NCI-H226 (cell line): ENCODE measurements around the gene F8A1.
"Not testable (repeated sequence)": the region's sequence is repeated elsewhere in the genome, so short reads cannot be mapped to it uniquely, and the experiment has no call there.

Experiments
- DNase-seq: peaks from one replicate; pipeline ENCODE4 v3.0.0-alpha.2; 2015

The F8A1 gene

GRCh38 chrX:154886069-154886788 lies at the start of gene F8A1:
F8A1 (plus strand) TSS chrX:154886355; CDS start chrX:154886375, 20 bp downstream.
- DNase-seq, result not testable (repeated sequence)

DNA sequence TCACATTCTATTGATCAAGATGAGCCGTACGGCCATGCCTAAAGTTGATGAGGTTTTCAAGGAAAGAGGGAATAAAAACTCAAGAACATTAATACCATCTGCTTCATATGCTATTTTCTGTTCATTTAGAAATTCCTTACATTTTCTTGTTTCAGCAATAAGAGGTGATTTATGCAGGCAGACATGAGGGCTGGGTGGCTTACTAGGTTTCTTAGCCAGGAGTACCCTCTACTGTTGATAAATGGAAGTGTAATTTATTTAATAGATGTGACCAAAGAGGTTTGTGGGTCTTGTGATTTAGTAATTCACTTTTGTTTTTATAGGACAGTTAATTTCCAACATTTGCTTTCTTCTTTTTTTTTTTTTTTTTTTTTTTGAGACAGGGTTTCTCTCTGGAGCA lies 45.3 kb upstream of the F8A1 start:
- DNase-seq, result peak; percentile 8

- no peak for DNase-seq
Measured at GRCh38 chrX:154850957-154851611, 35.1 kb upstream of the F8A1 start.

GRCh38 chrX:154855256-154855655 lies 30.9 kb upstream of the F8A1 start:
- peak; percentile 66 for DNase-seq

DNA sequence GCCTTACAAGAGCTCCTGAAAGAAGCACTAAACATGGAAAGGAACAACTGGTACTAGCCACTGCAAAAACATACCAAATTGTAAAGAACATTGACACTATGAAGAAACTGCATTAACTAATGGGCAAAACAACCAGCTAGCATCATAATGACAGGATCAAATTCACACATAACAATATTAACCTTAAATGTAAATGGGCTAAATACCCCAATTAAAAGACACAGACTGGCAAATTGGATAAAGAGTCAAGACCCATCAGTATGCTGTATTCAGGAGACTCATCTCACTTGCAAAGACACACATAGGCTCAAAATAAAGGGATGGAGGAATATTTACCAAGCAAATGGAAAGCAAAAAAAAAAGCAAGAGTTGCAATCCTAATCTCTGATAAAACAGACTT lies 17.6 kb upstream of the F8A1 start:
- not testable (repeated sequence) for DNase-seq

- no peak for DNase-seq
Measured at GRCh38 chrX:154873329-154873728, 12.8 kb upstream of the F8A1 start.

DNA sequence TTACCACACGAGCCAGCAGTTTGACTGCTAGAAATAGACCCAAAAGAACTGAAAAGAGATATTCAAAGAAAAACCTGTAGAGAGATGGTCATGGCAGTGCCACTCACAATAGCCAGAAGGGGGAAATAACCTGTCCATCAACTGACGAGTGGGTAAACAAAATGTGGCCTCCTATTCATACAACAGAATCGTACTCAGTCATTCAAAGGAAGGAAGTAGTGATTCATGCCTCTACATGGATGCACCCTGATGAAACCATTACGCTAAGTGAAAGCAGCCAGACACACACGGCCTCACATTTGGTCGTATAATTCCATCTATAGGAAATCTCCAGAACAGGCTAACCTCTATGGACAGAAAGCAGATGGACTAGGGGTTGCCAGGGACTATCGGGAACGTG lies 2.1 kb upstream of the F8A1 start:
- DNase-seq, result not testable (repeated sequence)

DNA sequence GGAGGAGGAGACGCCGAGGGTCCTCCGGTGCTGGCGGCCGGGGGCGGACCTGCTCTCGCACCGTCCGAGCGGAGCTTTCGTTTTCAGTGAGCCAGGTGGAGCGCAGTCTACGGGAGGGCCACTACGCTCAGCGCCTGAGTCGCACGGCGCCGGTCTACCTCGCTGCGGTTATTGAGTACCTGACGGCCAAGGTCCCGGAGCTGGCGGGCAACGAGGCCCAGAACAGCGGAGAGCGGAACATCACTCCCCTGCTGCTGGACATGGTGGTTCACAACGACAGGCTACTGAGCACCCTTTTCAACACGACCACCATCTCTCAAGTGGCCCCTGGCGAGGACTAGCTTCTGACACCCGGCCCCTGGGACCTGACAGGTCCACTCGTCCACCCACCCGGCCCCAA lies 1.1 kb upstream of the F8A1 start:
- DNase-seq, result not testable (repeated sequence)

DNA sequence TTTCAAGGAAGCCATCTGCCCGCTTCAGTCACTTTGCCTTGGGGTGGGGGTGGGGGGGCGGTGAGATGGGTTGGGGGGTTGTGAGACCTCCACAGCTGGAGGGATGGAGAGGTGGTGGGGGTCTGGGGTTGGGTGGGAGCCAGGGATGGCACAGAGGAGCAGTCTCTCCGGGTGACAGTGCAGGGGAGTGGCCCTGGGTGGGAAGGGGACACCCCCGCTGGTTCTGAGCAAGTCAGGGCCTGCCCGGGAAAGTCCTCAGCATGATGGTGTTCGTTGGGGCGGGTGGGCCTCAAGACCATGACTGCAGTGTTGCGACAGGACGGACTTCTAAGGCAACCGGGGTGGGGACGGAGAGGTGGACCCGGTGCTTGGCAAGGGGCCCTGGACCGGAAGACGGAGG lies 606 bp upstream of the F8A1 start:
- DNase-seq, result not testable (repeated sequence)

DNA sequence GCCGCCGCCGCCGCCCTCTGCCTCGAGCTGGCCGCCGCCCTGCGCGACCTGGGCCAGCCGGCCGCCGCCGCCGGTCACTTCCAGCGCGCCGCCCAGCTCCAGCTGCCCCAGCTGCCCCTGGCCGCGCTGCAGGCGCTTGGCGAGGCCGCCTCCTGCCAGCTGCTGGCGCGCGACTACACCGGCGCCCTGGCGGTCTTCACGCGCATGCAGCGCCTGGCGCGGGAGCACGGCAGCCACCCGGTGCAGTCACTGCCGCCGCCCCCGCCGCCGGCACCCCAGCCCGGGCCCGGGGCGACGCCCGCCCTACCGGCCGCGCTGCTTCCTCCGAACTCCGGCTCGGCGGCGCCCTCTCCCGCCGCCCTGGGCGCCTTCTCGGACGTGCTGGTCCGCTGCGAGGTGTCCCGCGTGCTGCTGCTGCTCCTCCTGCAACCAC lies 650 bp downstream of the F8A1 start:
- DNase-seq, result not testable (repeated sequence)

GRCh38 chrX:154890990-154891639 lies 5.0 kb downstream of the F8A1 start:
- DNase-seq, result no peak

DNA sequence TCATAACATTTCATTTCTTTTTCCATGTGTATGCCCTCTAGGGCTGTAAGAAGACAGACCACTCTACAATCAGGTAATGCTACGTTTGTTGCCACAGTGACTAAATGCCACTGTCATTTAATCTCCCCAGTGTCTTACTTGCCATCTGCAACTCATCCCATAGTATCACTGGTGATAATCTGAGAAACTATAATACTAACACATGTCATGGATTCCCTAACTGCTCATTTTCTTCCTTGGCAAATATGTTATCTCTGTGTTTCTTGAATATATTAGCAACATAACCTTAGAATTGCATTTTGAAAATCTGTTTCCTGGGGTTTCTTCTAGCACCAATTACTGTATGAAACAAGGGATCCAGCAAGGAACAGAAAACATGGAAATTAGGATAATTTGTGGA lies 6.1 kb downstream of the F8A1 start:
- DNase-seq, result no peak

- no peak for DNase-seq
Measured at GRCh38 chrX:154900323-154900722, 14.2 kb downstream of the F8A1 start.

DNA sequence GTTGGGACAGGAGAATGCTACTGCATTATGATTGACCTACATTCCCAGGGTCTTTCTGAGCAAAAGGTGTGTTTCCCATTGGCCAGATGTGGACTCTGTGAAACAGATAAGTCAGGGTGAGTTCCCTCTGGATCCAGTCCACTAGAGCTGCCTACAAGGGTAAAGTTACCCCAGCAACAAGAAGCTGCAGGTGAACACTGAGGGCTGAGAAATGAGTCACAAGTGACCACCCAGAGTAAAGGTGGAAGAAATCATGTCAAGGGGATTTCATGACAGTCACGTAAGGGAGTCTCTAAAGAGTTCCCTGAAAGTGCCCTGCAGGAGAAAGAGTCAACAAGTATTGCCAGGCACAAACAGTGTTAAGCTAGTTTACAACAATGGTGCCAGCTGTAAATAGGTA lies 16.3 kb downstream of the F8A1 start:
- no peak for DNase-seq

DNA sequence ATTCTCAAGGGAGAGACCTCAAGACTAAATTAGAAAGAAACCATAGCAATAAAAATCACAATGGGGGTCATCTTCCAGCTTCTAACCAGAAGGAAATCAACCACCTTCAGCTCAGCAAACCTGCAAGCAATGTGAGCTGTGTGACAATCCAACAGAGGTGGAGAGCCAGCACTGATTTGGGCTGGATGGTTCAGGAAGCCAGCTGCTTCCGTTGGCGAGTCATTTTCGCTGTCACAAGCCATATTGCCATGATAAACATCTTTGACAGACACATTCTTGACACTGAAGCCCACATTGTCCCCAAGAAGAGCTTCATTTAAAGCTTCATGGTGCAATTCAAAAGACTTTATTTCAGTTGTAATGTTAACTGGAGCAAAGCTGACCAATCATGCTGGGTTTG lies 22.7 kb downstream of the F8A1 start:
- DNase-seq, result no peak

DNA sequence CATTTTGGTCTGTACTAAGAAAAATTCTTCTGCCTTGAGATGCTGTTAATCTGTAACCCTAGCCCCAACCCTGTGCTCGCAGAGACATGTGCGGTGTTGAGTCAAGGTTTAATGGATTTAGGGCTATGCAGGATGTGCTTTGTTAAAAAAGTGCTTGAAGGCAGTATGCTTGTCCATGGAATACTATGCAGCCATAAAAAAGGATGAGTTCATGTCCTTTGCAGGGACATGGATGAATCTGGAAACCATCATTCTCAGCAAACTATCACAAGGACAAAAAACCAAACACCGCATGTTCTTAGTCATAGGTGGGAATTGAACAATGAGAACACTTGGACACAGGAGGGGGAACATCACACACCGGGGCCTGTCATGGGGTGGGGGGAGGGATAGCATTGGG lies 23.9 kb downstream of the F8A1 start:
- not testable (repeated sequence) for DNase-seq

DNA sequence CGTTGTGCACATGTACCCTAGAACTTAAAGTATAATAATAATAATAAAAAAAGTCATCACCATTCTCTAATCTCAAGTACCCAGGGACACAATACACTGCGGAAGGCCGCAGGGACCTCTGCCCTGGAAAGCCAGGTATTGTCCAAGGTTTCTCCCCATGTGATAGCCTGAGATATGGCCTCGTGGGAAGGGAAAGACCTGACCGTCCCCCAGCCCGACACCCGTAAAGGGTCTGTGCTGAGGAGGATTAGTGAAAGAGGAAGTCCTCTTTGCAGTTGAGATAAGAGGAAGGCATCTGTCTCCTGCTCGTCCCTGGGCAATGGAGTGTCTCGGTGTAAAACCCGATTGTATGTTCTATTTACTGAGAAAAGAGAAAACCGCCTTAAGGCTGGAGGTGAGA lies 24.4 kb downstream of the F8A1 start:
- DNase-seq, result not testable (repeated sequence)

DNA sequence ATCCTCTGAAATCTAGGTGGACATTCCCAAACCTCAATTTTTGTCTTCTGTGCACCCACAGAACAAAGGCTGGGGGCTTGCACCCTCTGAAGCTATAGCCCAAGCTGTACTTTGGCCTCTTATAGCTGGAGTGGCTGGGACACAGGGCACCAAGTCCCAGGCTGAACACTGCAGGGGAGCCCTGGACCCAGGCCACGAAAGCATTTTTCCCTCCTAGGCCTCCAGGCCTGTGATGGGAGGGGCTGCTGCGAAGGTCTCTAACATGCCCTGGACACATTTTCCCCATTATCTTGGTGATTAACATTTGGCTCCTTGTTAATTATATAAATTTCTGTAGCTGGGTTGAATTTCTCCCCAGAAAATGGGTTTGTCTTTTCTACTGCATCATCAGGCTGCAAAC lies 27.9 kb downstream of the F8A1 start:
- no peak for DNase-seq

DNA sequence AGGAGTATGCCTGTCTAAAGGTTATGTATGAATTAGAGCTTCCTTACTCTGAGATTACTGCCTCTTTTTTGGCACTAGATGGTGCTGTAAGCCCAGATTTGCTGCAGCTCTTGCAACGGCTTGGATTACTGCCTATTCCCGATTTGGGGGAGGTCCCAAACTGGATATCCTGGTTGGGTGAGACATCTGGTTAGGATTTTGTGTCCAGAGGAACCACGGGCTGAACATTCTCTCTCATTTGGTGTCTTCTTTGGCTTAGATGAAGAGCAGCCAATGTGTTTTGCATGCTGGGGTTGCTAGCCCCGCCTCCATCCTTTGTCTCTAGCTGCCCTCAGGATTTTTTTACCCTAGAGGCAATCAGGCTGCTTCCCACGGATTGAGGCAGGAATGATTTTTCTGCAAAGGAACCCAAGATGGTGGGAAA lies 31.9 kb downstream of the F8A1 start:
- DNase-seq, result peak; percentile 37

- DNase-seq, result not testable (repeated sequence)
Measured at GRCh38 chrX:154924771-154925170, 38.6 kb downstream of the F8A1 start.
